Duodenal mucosa (tissue), 2 donors: ENCODE results near the gene PRR32.
"Not testable (repeated sequence)": the region's sequence is repeated elsewhere in the genome, so short reads cannot be mapped to it uniquely, and the experiment has no call there.

Source experiments
- H3K27ac ChIP-seq: one replicate; pipeline ENCODE4 v1.7.0; 2013; ENCODE audit warnings: low read depth, low read length
- H3K27me3 ChIP-seq, 2 donors: one replicate each; pipeline ENCODE4 v1.7.0; 2013; ENCODE audit warnings: low read length in 2 of 2, control low read depth in 1 of 2; ENCODE audit not compliant: insufficient read depth in 2 of 2, control insufficient read depth in 1 of 2
- H3K36me3 ChIP-seq, 2 donors: one replicate each; pipeline ENCODE4 v1.7.0; 2013; ENCODE audit warnings: low read length in 2 of 2, control low read depth in 1 of 2; ENCODE audit not compliant: insufficient read depth in 2 of 2, control insufficient read depth in 1 of 2
- H3K4me1 ChIP-seq, 2 donors: one replicate each; pipeline ENCODE4 v1.7.0; 2013; ENCODE audit warnings: low read length in 2 of 2, control low read depth in 1 of 2; ENCODE audit not compliant: insufficient read depth in 2 of 2, control insufficient read depth in 1 of 2
- H3K4me3 ChIP-seq, 2 donors: one replicate each; pipeline ENCODE4 v1.7.0; 2013; ENCODE audit warnings: low read length in 2 of 2, low read depth in 1 of 2
- H3K9ac ChIP-seq, 2 donors: one replicate each; pipeline ENCODE4 v1.7.0; 2013; ENCODE audit warnings: low read length in 2 of 2, low read depth in 1 of 2
- H3K9me3 ChIP-seq, 2 donors: one replicate each; pipeline ENCODE4 v1.7.0; 2013; ENCODE audit warnings: low read length in 2 of 2, control low read depth in 1 of 2; ENCODE audit not compliant: control insufficient read depth in 1 of 2

The PRR32 gene

GRCh38 chrX:126819429-126819828 lies at the start of gene PRR32:
PRR32 (plus strand) TSS chrX:126819729; CDS start chrX:126819844, 115 bp downstream.
- no peak within 1 kb of the TSS for H3K4me3 ChIP-seq
- H3K9ac ChIP-seq = no peak within 1 kb of the TSS
- no peaks in the 10 kb centered on the region for H3K36me3 ChIP-seq
- H3K27me3 ChIP-seq = no peaks in the 10 kb centered on the region
- no peaks in the 10 kb centered on the region for H3K9me3 ChIP-seq
- no peak within 1 kb of the TSS for H3K27ac ChIP-seq
- H3K4me1 ChIP-seq = no peaks in the 10 kb centered on the region

GRCh38 chrX:126770179-126770578 lies 49.4 kb upstream of the PRR32 start:
- no peak overlapping the region for H3K4me3 ChIP-seq
- no peak overlapping the region for H3K27ac ChIP-seq
- no peaks in the 10 kb centered on the region for H3K4me1 ChIP-seq
- no peak overlapping the region for H3K9ac ChIP-seq
- no peaks in the 10 kb centered on the region for H3K27me3 ChIP-seq
- no peaks in the 10 kb centered on the region for H3K9me3 ChIP-seq
- H3K36me3 ChIP-seq = no peaks in the 10 kb centered on the region

- no peaks in the 10 kb centered on the region for H3K4me1 ChIP-seq
- no peak overlapping the region for H3K4me3 ChIP-seq
- H3K9me3 ChIP-seq = no peaks in the 10 kb centered on the region
- no peak overlapping the region for H3K27ac ChIP-seq
- H3K9ac ChIP-seq = no peak overlapping the region
- no peaks in the 10 kb centered on the region for H3K27me3 ChIP-seq
- no peaks in the 10 kb centered on the region for H3K36me3 ChIP-seq
Measured at GRCh38 chrX:126785539-126785938, 34.0 kb upstream of the PRR32 start.

- Histone ChIP-seq H3K27ac (no peak overlapping the region), H3K9ac (no peak overlapping the region), H3K9me3 (no peaks in the 10 kb centered on the region), H3K27me3 (no peaks in the 10 kb centered on the region), H3K4me1 (no peaks in the 10 kb centered on the region), H3K36me3 (no peaks in the 10 kb centered on the region), H3K4me3 (no peak overlapping the region)
Measured at GRCh38 chrX:126799059-126799458, 20.5 kb upstream of the PRR32 start.

GRCh38 chrX:126806784-126807183 lies 12.7 kb upstream of the PRR32 start:
- H3K27me3 ChIP-seq, H3K36me3 ChIP-seq, H3K27ac ChIP-seq, H3K4me3 ChIP-seq, H3K9ac ChIP-seq, H3K4me1 ChIP-seq, H3K9me3 ChIP-seq: not testable (repeated sequence)

- no peaks in the 10 kb centered on the region for H3K4me1 ChIP-seq
- no peaks in the 10 kb centered on the region for H3K27me3 ChIP-seq
- H3K9ac ChIP-seq = no peak overlapping the region
- H3K9me3 ChIP-seq = no peaks in the 10 kb centered on the region
- no peak overlapping the region for H3K4me3 ChIP-seq
- H3K27ac ChIP-seq = no peak overlapping the region
- H3K36me3 ChIP-seq = no peaks in the 10 kb centered on the region
Measured at GRCh38 chrX:126815806-126816205, 3.7 kb upstream of the PRR32 start.

- Histone ChIP-seq H3K4me1 (no peaks in the 10 kb centered on the region), H3K36me3 (no peaks in the 10 kb centered on the region), H3K9ac (no peak overlapping the region), H3K27ac (no peak overlapping the region), H3K9me3 (no peaks in the 10 kb centered on the region), H3K27me3 (no peaks in the 10 kb centered on the region), H3K4me3 (no peak overlapping the region)
Measured at GRCh38 chrX:126820700-126821420, 1.3 kb downstream of the PRR32 start.

- H3K27ac ChIP-seq = no peak overlapping the region
- H3K27me3 ChIP-seq = no peaks in the 10 kb centered on the region
- no peak overlapping the region for H3K9ac ChIP-seq
Measured at GRCh38 chrX:126824338-126825007, 4.9 kb downstream of the PRR32 start.

GRCh38 chrX:126825566-126826193 lies 6.2 kb downstream of the PRR32 start:
- no peak overlapping the region for H3K27ac ChIP-seq
- no peaks in the 10 kb centered on the region for H3K27me3 ChIP-seq

More at GRCh38 chrX:126824338-126825007, 4.9 kb downstream of the PRR32 start:
- Histone ChIP-seq H3K9me3 (no peaks in the 10 kb centered on the region), H3K4me3 (no peak overlapping the region), H3K4me1 (no peaks in the 10 kb centered on the region), H3K36me3 (no peaks in the 10 kb centered on the region)

GRCh38 chrX:126836186-126836585 lies 16.7 kb downstream of the PRR32 start:
- no peaks in the 10 kb centered on the region for H3K4me1 ChIP-seq
- H3K9me3 ChIP-seq = no peaks in the 10 kb centered on the region
- H3K27me3 ChIP-seq = no peaks in the 10 kb centered on the region
- no peak overlapping the region for H3K4me3 ChIP-seq
- H3K36me3 ChIP-seq = no peaks in the 10 kb centered on the region
- H3K27ac ChIP-seq = no peak overlapping the region
- no peak overlapping the region for H3K9ac ChIP-seq

More at GRCh38 chrX:126825566-126826193, 6.2 kb downstream of the PRR32 start:
- no peaks in the 10 kb centered on the region for H3K36me3 ChIP-seq
- H3K4me1 ChIP-seq = no peaks in the 10 kb centered on the region
- H3K9me3 ChIP-seq = no peaks in the 10 kb centered on the region
- H3K9ac ChIP-seq = no peak overlapping the region
- H3K4me3 ChIP-seq = no peak overlapping the region
